SK-N-SH treated with all-trans-retinoic acid at 6 μM for 48 hours (cell line): ENCODE data around the gene LRRC75A.

Source experiments
- ATAC-seq: fragments of 200-7000 bp; cut with Tn5 transposase; 3 replicates; pipeline ENCODE4 v1.9.1; 2020; ENCODE audit warnings: mild to moderate bottlenecking, moderate library complexity
- ESRRG ChIP-seq: fragments of 250-450 bp; sonication (Bioruptor Pico); IDR thresholded peaks from 2 replicates; pipeline ENCODE4 v1.6.1; 2021; ENCODE audit warnings: mild to moderate bottlenecking
- ISL1 ChIP-seq: fragments of 250-450 bp; sonication (Bioruptor Pico); IDR thresholded peaks from 2 replicates; pipeline ENCODE4 v2.1.2; 2022; ENCODE audit warnings: mild to moderate bottlenecking, moderate library complexity
- OSR1 ChIP-seq: fragments of 250-450 bp; sonication (Bioruptor Pico); IDR thresholded peaks from 2 replicates; pipeline ENCODE4 v1.8.0; 2022; ENCODE audit warnings: moderate library complexity, mild to moderate bottlenecking, inconsistent platforms
- PATZ1 ChIP-seq: fragments of 250-450 bp; sonication (Bioruptor Pico); IDR thresholded peaks from 2 replicates; pipeline ENCODE4 v1.8.0; 2020; ENCODE audit warnings: mild to moderate bottlenecking, moderate library complexity, borderline replicate concordance
- PPARA ChIP-seq: fragments of 250-450 bp; sonication (Bioruptor Pico); IDR thresholded peaks from 2 replicates; pipeline ENCODE4 v1.5.0; 2020; ENCODE audit warnings: mild to moderate bottlenecking, borderline replicate concordance
- SNAI2 ChIP-seq: fragments of 250-450 bp; sonication (Bioruptor Pico); IDR thresholded peaks from 2 replicates; pipeline ENCODE4 v1.5.0; 2020; ENCODE audit warnings: mild to moderate bottlenecking, moderate library complexity
- TCF4 ChIP-seq: fragments of 250-450 bp; sonication (Bioruptor Pico); IDR thresholded peaks from 2 replicates; pipeline ENCODE4 v1.8.0; 2021; ENCODE audit warnings: mild to moderate bottlenecking, moderate library complexity, borderline replicate concordance
- TOX ChIP-seq: fragments of 250-450 bp; sonication (Bioruptor Pico); IDR thresholded peaks from 2 replicates; pipeline ENCODE4 v1.8.0; 2021; ENCODE audit warnings: mild to moderate bottlenecking, moderate library complexity, borderline replicate concordance
- ZC3H10 ChIP-seq: fragments of 250-450 bp; sonication (Bioruptor Pico); IDR thresholded peaks from 2 replicates; pipeline ENCODE4 v1.5.1; 2021; ENCODE audit warnings: mild to moderate bottlenecking, moderate library complexity
- ZFP3 ChIP-seq: fragments of 250-450 bp; sonication (Bioruptor Pico); IDR thresholded peaks from 2 replicates; pipeline ENCODE4 v1.5.0; 2020; ENCODE audit warnings: mild to moderate bottlenecking, moderate library complexity
- ZFP30 ChIP-seq: fragments of 450-650 bp; formaldehyde crosslinking; IDR thresholded peaks from 2 replicates; pipeline ENCODE4 v1.5.0; 2022; ENCODE audit warnings: mild to moderate bottlenecking, moderate library complexity
- ZNF565 ChIP-seq: fragments of 450-650 bp; formaldehyde crosslinking; conservative IDR thresholded peaks from 2 replicates; pipeline ENCODE4 v1.5.0; 2020; ENCODE audit warnings: low read depth, mild to moderate bottlenecking, moderate library complexity
- ZNF70 ChIP-seq: fragments of 450-650 bp; formaldehyde crosslinking; IDR thresholded peaks from 2 replicates; pipeline ENCODE4 v1.5.0; 2020; ENCODE audit warnings: mild to moderate bottlenecking, moderate library complexity
- ZNF8 ChIP-seq: fragments of 450-650 bp; formaldehyde crosslinking; IDR thresholded peaks from 2 replicates; pipeline ENCODE4 v1.5.0; 2020; ENCODE audit warnings: mild to moderate bottlenecking, moderate library complexity
- TF ChIP-seq, protein P1 (sequence below): fragments of 250-450 bp; sonication (Bioruptor Pico); IDR thresholded peaks from 2 replicates; pipeline ENCODE4 v1.5.1; 2020; ENCODE audit warnings: low read depth, mild to moderate bottlenecking, moderate library complexity
- TF ChIP-seq, protein P2 (sequence below): fragments of 250-450 bp; sonication (Bioruptor Pico); IDR thresholded peaks from 2 replicates; pipeline ENCODE4 v1.5.1; 2021; ENCODE audit warnings: mild to moderate bottlenecking, moderate library complexity
- TF ChIP-seq, protein P3 (sequence below): fragments of 250-450 bp; sonication (Bioruptor Pico); IDR thresholded peaks from 2 replicates; pipeline ENCODE4 v1.5.0; 2020; ENCODE audit warnings: mild to moderate bottlenecking, moderate library complexity
- TF ChIP-seq, protein P4 (sequence below): fragments of 250-450 bp; sonication (Bioruptor Pico); IDR thresholded peaks from 2 replicates; pipeline ENCODE4 v1.8.0; 2021; ENCODE audit warnings: low read depth, mild to moderate bottlenecking, moderate library complexity, borderline replicate concordance

Gene LRRC75A

DNA sequence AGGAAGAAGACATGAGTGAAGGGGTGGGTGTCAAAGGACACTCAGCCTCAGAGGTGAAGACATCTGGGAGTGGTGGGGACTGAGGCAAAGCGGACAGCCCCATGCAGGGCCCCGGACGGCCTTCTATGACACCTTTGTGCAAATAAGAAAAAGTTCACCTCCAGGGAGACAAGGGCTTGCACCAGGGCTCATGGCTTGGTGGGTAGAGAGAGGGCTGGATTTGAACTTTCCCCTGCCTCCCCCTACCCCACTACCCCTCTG, 30.5 kb downstream of the LRRC75A start (continued):
- TF ChIP-seq PATZ1 (no peak), ESRRG (CRISPR knock-in tag) (no peak), OSR1 (CRISPR knock-in tag) (no peak), TCF4 (no peak)
- TF ChIP-seq, protein P1, sequence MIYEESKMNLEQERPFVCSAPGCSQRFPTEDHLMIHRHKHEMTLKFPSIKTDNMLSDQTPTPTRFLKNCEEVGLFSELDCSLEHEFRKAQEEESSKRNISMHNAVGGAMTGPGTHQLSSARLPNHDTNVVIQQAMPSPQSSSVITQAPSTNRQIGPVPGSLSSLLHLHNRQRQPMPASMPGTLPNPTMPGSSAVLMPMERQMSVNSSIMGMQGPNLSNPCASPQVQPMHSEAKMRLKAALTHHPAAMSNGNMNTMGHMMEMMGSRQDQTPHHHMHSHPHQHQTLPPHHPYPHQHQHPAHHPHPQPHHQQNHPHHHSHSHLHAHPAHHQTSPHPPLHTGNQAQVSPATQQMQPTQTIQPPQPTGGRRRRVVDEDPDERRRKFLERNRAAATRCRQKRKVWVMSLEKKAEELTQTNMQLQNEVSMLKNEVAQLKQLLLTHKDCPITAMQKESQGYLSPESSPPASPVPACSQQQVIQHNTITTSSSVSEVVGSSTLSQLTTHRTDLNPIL, result no peak

DNA sequence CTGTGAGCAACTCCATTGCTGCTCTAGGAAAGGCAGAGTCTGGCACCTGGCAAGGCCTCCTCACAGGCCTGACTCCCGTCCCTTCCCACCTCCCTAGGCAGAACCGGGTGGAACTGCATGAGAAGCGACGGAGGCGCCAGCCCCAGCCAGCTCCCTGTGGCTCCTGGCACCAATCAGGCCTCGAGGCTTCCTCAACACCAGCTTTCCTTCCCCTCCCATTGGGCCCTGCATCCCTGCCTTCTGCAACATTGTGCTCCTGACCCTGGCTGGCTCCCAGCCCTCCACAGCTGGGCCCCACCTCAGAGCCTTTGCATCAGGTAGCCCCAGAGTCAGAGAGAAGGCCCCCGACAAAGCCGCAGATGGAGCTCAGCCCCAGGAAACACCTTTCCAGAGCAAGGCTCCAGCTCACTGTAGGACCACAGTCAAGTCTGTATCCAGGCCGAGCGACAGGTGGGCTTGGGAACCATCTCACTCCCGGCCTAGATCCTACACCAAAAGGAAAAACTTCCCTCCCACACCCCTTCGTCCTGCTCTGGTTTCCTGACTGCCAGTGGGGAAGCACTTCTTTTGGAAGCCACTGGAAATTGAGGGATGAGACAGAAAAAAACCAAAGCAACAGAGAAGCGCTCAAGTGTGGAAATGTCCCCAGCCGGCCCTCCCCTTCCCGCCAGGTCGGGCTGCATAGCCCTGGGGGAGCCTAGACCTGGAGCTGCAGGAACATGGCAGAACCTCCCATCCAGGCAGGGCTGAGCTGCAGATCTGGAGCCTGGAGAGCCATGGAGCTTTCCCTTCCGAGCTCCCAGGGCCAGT, 31.0 kb downstream of the LRRC75A start:
- TF ChIP-seq ZNF70 (CRISPR knock-in tag) (no peak), ZFP30 (CRISPR knock-in tag) (no peak), ZFP3 (CRISPR knock-in tag) (no peak), TCF4 (no peak)
- TF ChIP-seq, protein P2, sequence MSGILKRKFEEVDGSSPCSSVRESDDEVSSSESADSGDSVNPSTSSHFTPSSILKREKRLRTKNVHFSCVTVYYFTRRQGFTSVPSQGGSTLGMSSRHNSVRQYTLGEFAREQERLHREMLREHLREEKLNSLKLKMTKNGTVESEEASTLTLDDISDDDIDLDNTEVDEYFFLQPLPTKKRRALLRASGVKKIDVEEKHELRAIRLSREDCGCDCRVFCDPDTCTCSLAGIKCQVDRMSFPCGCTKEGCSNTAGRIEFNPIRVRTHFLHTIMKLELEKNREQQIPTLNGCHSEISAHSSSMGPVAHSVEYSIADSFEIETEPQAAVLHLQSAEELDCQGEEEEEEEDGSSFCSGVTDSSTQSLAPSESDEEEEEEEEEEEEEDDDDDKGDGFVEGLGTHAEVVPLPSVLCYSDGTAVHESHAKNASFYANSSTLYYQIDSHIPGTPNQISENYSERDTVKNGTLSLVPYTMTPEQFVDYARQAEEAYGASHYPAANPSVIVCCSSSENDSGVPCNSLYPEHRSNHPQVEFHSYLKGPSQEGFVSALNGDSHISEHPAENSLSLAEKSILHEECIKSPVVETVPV (CRISPR knock-in tag), result no peak
- no peak for ATAC-seq

DNA sequence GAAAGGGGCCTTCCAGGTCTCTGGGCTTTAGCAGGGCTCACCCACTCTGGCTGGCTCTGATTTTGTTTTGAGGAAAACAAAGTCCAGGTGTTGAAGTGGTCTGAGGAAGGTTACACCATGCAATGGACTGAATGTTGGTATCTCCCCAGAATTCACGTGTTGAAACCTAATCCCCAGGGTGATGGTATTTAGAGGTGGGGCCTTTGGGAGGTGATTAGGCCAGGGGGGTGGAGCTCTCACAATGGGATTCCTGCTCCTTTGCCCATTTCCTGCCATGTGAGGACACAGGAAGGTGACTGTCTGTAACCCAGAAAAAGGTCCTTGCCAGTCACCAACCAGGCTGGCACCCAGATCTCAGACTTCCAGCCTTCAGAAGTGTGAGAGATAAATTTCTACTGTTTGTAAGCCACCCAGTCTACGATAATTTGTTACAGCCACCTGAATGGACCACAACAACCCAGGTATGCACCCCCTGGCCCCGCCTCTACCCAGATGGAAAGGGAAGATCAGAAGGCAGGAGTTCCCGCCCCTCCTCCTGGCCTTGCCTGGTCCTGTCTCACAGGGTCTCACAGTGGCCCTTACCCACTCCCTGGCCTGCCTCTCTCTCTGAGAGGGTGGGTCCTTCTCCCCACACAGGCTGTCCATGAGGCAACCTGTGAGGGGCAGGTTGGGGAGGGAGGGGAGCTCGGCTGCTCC, 32.0 kb downstream of the LRRC75A start:
- TF ChIP-seq, protein P2 (CRISPR knock-in tag), result no peak
- TF ChIP-seq, protein P3, sequence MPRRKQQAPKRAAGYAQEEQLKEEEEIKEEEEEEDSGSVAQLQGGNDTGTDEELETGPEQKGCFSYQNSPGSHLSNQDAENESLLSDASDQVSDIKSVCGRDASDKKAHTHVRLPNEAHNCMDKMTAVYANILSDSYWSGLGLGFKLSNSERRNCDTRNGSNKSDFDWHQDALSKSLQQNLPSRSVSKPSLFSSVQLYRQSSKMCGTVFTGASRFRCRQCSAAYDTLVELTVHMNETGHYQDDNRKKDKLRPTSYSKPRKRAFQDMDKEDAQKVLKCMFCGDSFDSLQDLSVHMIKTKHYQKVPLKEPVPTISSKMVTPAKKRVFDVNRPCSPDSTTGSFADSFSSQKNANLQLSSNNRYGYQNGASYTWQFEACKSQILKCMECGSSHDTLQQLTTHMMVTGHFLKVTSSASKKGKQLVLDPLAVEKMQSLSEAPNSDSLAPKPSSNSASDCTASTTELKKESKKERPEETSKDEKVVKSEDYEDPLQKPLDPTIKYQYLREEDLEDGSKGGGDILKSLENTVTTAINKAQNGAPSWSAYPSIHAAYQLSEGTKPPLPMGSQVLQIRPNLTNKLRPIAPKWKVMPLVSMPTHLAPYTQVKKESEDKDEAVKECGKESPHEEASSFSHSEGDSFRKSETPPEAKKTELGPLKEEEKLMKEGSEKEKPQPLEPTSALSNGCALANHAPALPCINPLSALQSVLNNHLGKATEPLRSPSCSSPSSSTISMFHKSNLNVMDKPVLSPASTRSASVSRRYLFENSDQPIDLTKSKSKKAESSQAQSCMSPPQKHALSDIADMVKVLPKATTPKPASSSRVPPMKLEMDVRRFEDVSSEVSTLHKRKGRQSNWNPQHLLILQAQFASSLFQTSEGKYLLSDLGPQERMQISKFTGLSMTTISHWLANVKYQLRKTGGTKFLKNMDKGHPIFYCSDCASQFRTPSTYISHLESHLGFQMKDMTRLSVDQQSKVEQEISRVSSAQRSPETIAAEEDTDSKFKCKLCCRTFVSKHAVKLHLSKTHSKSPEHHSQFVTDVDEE, result no peak
- no peak for TF ChIP-seq ZNF70 (CRISPR knock-in tag)
- no peak for TF ChIP-seq ZC3H10
- TF ChIP-seq, protein P4, sequence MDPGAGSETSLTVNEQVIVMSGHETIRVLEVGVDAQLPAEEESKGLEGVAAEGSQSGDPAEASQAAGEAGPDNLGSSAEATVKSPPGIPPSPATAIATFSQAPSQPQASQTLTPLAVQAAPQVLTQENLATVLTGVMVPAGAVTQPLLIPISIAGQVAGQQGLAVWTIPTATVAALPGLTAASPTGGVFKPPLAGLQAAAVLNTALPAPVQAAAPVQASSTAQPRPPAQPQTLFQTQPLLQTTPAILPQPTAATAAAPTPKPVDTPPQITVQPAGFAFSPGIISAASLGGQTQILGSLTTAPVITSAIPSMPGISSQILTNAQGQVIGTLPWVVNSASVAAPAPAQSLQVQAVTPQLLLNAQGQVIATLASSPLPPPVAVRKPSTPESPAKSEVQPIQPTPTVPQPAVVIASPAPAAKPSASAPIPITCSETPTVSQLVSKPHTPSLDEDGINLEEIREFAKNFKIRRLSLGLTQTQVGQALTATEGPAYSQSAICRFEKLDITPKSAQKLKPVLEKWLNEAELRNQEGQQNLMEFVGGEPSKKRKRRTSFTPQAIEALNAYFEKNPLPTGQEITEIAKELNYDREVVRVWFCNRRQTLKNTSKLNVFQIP (CRISPR knock-in tag), result no peak
- TF ChIP-seq ZFP30 (CRISPR knock-in tag), result no peak
- no peak for TF ChIP-seq ZNF8 (CRISPR knock-in tag)
- no peak for TF ChIP-seq TOX (CRISPR knock-in tag)
- TF ChIP-seq ESRRG (CRISPR knock-in tag), result no peak
- TF ChIP-seq PATZ1, result no peak
- no peak for TF ChIP-seq ZFP3 (CRISPR knock-in tag)
- no peak for TF ChIP-seq PPARA (CRISPR knock-in tag)
- TF ChIP-seq ZNF565 (CRISPR knock-in tag), result no peak
- TF ChIP-seq SNAI2, result no peak
- no peak for TF ChIP-seq ISL1 (CRISPR knock-in tag)
- ATAC-seq, result no peak
